ENCODE data around the gene ACP7. TPM values are rescaled to one million over a fixed set of nuclear protein-coding genes. Genes with fewer than 3 reads are reported as not detected.

The ACP7 gene
- total RNA-seq, 1 donor from 2014 or later = not detected

- Mint-ChIP-seq H3K4me1 (peaks cover 2% of the 10 kb centered on the region), H3K27ac (no peak overlapping the region), H3K9me3 (no peaks in the 10 kb centered on the region), H3K27me3 (ENCODE audit: low read depth) (peaks cover 21% of the 10 kb centered on the region), H3K4me3 (no peak overlapping the region), H3K36me3 (no peaks in the 10 kb centered on the region)
- TF ChIP-seq CTCF (IDR thresholded peaks at IDR 0.05; ENCODE audit: unreplicated experiment) = no peak
- no peak for DNase-seq (ENCODE audit: low spot score in 2 of 2, unreplicated experiment in 2 of 2)
Measured at GRCh38 chr19:39100500-39101166, 16.5 kb downstream of the ACP7 start.

- Mint-ChIP-seq H3K27ac (no peak overlapping the region), H3K36me3 (no peaks in the 10 kb centered on the region), H3K4me3 (no peak overlapping the region), H3K27me3 (ENCODE audit: low read depth) (peaks cover 11% of the 10 kb centered on the region), H3K4me1 (peaks cover 2% of the 10 kb centered on the region), H3K9me3 (no peaks in the 10 kb centered on the region)
- no peak for DNase-seq (ENCODE audit: low spot score in 2 of 2, unreplicated experiment in 2 of 2)
- no peak for TF ChIP-seq CTCF (IDR thresholded peaks at IDR 0.05; ENCODE audit: unreplicated experiment)
Measured at GRCh38 chr19:39103151-39103550, 19.0 kb downstream of the ACP7 start.

- H3K9me3 Mint-ChIP-seq = no peaks in the 10 kb centered on the region
- no peak for DNase-seq (ENCODE audit: low spot score in 2 of 2, unreplicated experiment in 2 of 2)
- H3K27ac Mint-ChIP-seq = no peak overlapping the region
- TF ChIP-seq CTCF (IDR thresholded peaks at IDR 0.05; ENCODE audit: unreplicated experiment) = no peak
- no peak overlapping the region for H3K4me3 Mint-ChIP-seq
- H3K4me1 Mint-ChIP-seq = peaks cover 2% of the 10 kb centered on the region
- peaks cover 8% of the 10 kb centered on the region for H3K27me3 Mint-ChIP-seq (ENCODE audit: low read depth)
- no peaks in the 10 kb centered on the region for H3K36me3 Mint-ChIP-seq
Measured at GRCh38 chr19:39104186-39104596, 20.0 kb downstream of the ACP7 start.

- TF ChIP-seq CTCF (IDR thresholded peaks at IDR 0.05; ENCODE audit: unreplicated experiment) = no peak
- DNase-seq (ENCODE audit: low spot score in 2 of 2, unreplicated experiment in 2 of 2) = no peak
- H3K4me1 Mint-ChIP-seq = peaks cover 8% of the 10 kb centered on the region
- no peaks in the 10 kb centered on the region for H3K36me3 Mint-ChIP-seq
- H3K9me3 Mint-ChIP-seq = no peaks in the 10 kb centered on the region
- H3K27ac Mint-ChIP-seq = no peak overlapping the region
- H3K27me3 Mint-ChIP-seq (ENCODE audit: low read depth) = peaks cover 7% of the 10 kb centered on the region
- H3K4me3 Mint-ChIP-seq = no peak overlapping the region
Measured at GRCh38 chr19:39106194-39106593, 22.0 kb downstream of the ACP7 start.

- H3K9me3 Mint-ChIP-seq = no peaks in the 10 kb centered on the region
- peaks cover 21% of the 10 kb centered on the region for H3K4me1 Mint-ChIP-seq
- H3K27ac Mint-ChIP-seq = no peak overlapping the region
- no peaks in the 10 kb centered on the region for H3K36me3 Mint-ChIP-seq
- no peak overlapping the region for H3K4me3 Mint-ChIP-seq
- DNase-seq (ENCODE audit: low spot score in 2 of 2, unreplicated experiment in 2 of 2) = no peak
- no peak for TF ChIP-seq CTCF (IDR thresholded peaks at IDR 0.05; ENCODE audit: unreplicated experiment)
- H3K27me3 Mint-ChIP-seq (ENCODE audit: low read depth) = peaks cover 7% of the 10 kb centered on the region
Measured at GRCh38 chr19:39109641-39110040, 25.5 kb downstream of the ACP7 start.
